Measurements from ENCODE around the gene ARL11.

- TF ChIP-seq CTCF (IDR thresholded peaks at IDR 0.05; ENCODE audit: low read length) (no peak), EZH2 (optimal IDR thresholded peaks at IDR 0.05; ENCODE audit: low read depth, low read length) (no peak)
Measured at GRCh38 chr13:49596221-49596620, 32.1 kb upstream of the ARL11 start.

All from MM.1S (cell line).